GM23338 (cell line): ENCODE data around the gene MAP3K5. TPM values are rescaled to one million over a fixed set of nuclear protein-coding genes. Genes with fewer than 3 reads are reported as not detected.

Experiments used
- ATAC-seq: fragments of 200-7000 bp; cut with Tn5 transposase; 3 replicates; pipeline ENCODE4 v1.9.1; 2020
- DNase-seq: peaks from one replicate; pipeline ENCODE4 v3.0.0-alpha.2; 2015; ENCODE audit warnings: low spot score
- H2AFZ ChIP-seq: fragments of 200-600 bp; sonication (generic); 2 replicates; pipeline ENCODE4 v1.8.0; 2016; ENCODE audit warnings: antibody characterized with exemption, mild to moderate bottlenecking, moderate library complexity
- H3F3A ChIP-seq: fragments of 200-600 bp; sonication (generic); replicated peaks from 2 replicates; pipeline ENCODE4 v1.8.0; 2017; ENCODE audit warnings: antibody characterized with exemption, mixed run types, low read depth
- H3K27ac ChIP-seq: fragments of 200-600 bp; sonication (generic); 2 replicates; pipeline ENCODE4 v1.6.1; 2016; ENCODE audit warnings: low read depth
- H3K27me3 ChIP-seq: fragments of 200-600 bp; sonication (generic); 2 replicates; pipeline ENCODE4 v1.8.0; 2016; ENCODE audit warnings: mild to moderate bottlenecking, mixed run types, moderate library complexity; ENCODE audit not compliant: insufficient read depth
- H3K36me3 ChIP-seq: fragments of 200-600 bp; sonication (generic); 2 replicates; pipeline ENCODE4 v1.8.0; 2016; ENCODE audit warnings: mild to moderate bottlenecking; ENCODE audit not compliant: insufficient read depth
- H3K4me1 ChIP-seq: fragments of 200-600 bp; sonication (generic); 2 replicates; pipeline ENCODE4 v1.8.0; 2016; ENCODE audit warnings: mild to moderate bottlenecking, moderate library complexity; ENCODE audit not compliant: insufficient read depth
- H3K4me2 ChIP-seq: fragments of 200-600 bp; sonication (generic); 2 replicates; pipeline ENCODE4 v1.7.1; 2017; ENCODE audit warnings: mixed run types
- H3K4me3 ChIP-seq: fragments of 200-600 bp; sonication (generic); 2 replicates; pipeline ENCODE4 v1.6.1; 2016; ENCODE audit warnings: mixed run types
- H3K79me2 ChIP-seq: fragments of 200-600 bp; sonication (generic); replicated peaks from 2 replicates; pipeline ENCODE4 v1.8.0; 2017; ENCODE audit warnings: mild to moderate bottlenecking; ENCODE audit not compliant: insufficient read depth
- H3K9me2 ChIP-seq: fragments of 200-600 bp; sonication (generic); 2 replicates; pipeline ENCODE4 v1.8.0; 2017; ENCODE audit not compliant: insufficient read depth
- H4K20me1 ChIP-seq: fragments of 200-600 bp; sonication (generic); replicated peaks from 2 replicates; pipeline ENCODE4 v1.8.0; 2017; ENCODE audit warnings: mild to moderate bottlenecking; ENCODE audit not compliant: insufficient read depth
- H3K27ac Mint-ChIP-seq: 2 replicates; pipeline ENCODE4 v1.8.0; 2020; ENCODE audit warnings: inconsistent platforms, mild to moderate bottlenecking, moderate library complexity, mixed read lengths
- H3K27me3 Mint-ChIP-seq: 3 replicates; pipeline ENCODE4 v1.8.0; 2022; ENCODE audit warnings: low read depth, mild to moderate bottlenecking, moderate library complexity, mixed read lengths, inconsistent platforms; ENCODE audit not compliant: insufficient read depth, poor library complexity
- H3K36me3 Mint-ChIP-seq: 3 replicates; pipeline ENCODE4 v1.8.0; 2021; ENCODE audit warnings: low read depth, mild to moderate bottlenecking, inconsistent platforms, moderate library complexity, mixed read lengths
- H3K4me1 Mint-ChIP-seq: 3 replicates; pipeline ENCODE4 v1.8.0; 2020; ENCODE audit warnings: mild to moderate bottlenecking, inconsistent platforms, mixed read lengths
- H3K4me3 Mint-ChIP-seq: 3 replicates; pipeline ENCODE4 v1.8.0; 2021; ENCODE audit warnings: moderate library complexity, mild to moderate bottlenecking, inconsistent platforms, mixed read lengths
- H3K9me3 Mint-ChIP-seq: 3 replicates; pipeline ENCODE4 v1.8.0; 2020; ENCODE audit warnings: moderate library complexity, mild to moderate bottlenecking, inconsistent platforms, mixed read lengths
- CREB1 ChIP-seq: fragments of 250-450 bp; sonication (Bioruptor Pico); IDR thresholded peaks from 2 replicates; pipeline ENCODE4 v1.5.0; 2020; ENCODE audit warnings: low read depth, mild to moderate bottlenecking, moderate library complexity
- ETS1 ChIP-seq: IDR thresholded peaks from 2 replicates; pipeline ENCODE4 v1.6.1; 2016; ENCODE audit warnings: antibody characterized with exemption
- EZH2 ChIP-seq: fragments of 200-600 bp; sonication (generic); IDR thresholded peaks from one replicate; pipeline ENCODE4 v1.8.0; 2017; ENCODE audit warnings: antibody characterized with exemption, mild to moderate bottlenecking, low read depth; ENCODE audit not compliant: unreplicated experiment
- EZH2phosphoT487 ChIP-seq: fragments of 200-600 bp; sonication (generic); IDR thresholded peaks from one replicate; pipeline ENCODE4 v1.8.1; 2018; ENCODE audit warnings: antibody characterized with exemption; ENCODE audit not compliant: unreplicated experiment
- JUNB ChIP-seq: IDR thresholded peaks from one replicate; pipeline ENCODE4 v1.6.1; 2016; ENCODE audit warnings: antibody characterized with exemption; ENCODE audit not compliant: unreplicated experiment
- NANOG ChIP-seq: IDR thresholded peaks from 2 replicates; pipeline ENCODE4 v1.6.1; 2016; ENCODE audit warnings: antibody characterized with exemption, borderline replicate concordance
- POLR2AphosphoS5 ChIP-seq: IDR thresholded peaks from 2 replicates; pipeline ENCODE4 v1.6.1; 2016; ENCODE audit warnings: antibody characterized with exemption, low read depth
- STAT1 ChIP-seq: IDR thresholded peaks from one replicate; pipeline ENCODE4 v1.6.1; 2016; ENCODE audit warnings: antibody characterized with exemption; ENCODE audit not compliant: unreplicated experiment
- ZNF331 ChIP-seq: fragments of 250-450 bp; sonication (Bioruptor Pico); IDR thresholded peaks from 2 replicates; pipeline ENCODE4 v1.5.0; 2020; ENCODE audit warnings: low read depth, mild to moderate bottlenecking, moderate library complexity
- polyA plus RNA-seq: library from polyadenylated mRNA; unstranded; fragments of >200 nt; fragmentation: Nextera tagmentation; extraction: Ambion mirVana; gene quantifications from 2 replicates; pipeline ENCODE4 v1.2.1, GENCODE V29; 2016
- total RNA-seq: library from RNA; depleted of rRNA; stranded (reverse); fragments of >200 nt; shearing (Covaris generic); gene quantifications from 2 replicates; pipeline ENCODE4 v1.2.3, GENCODE V29; 2014
- TF ChIP-seq, protein P1 (sequence below): IDR thresholded peaks from one replicate; pipeline ENCODE4 v1.6.1; 2018; ENCODE audit warnings: antibody characterized with exemption; ENCODE audit not compliant: unreplicated experiment
- TF ChIP-seq, protein P2 (sequence below), 2 experiments: fragments of 200-600 bp in 1 of 2; sonication (generic) in 1 of 2; conservative IDR thresholded peaks; 2 replicates each; pipeline versions ENCODE4 v1.5.1 to v1.6.1; 2016 to 2017; ENCODE audit warnings: antibody characterized with exemption in 2 of 2, low read depth in 2 of 2, mild to moderate bottlenecking in 2 of 2, moderate library complexity in 1 of 2

The MAP3K5 gene
- total and polyA plus RNA-seq, 2 experiments from 2014 or later, result 0.76 to 2.8 TPM

- H3K9me2 ChIP-seq, result no peaks in the 10 kb centered on the region
- H4K20me1 ChIP-seq, result no peaks in the 10 kb centered on the region
- Mint-ChIP-seq H3K27ac (no peak overlapping the region), H3K36me3 (no peaks in the 10 kb centered on the region), H3K4me1 (peaks cover 11% of the 10 kb centered on the region), H3K4me3 (no peak overlapping the region), H3K27me3 (no peaks in the 10 kb centered on the region), H3K9me3 (0 out of 3 replicates have a peak, but pooled peaks cover 4% of the 10 kb centered on the region)
- H3K4me2 ChIP-seq, result no peak overlapping the region
- no peak for ATAC-seq
- no peak for DNase-seq
- no peak overlapping the region for H3K4me3 ChIP-seq
- no peaks in the 10 kb centered on the region for H3K27me3 ChIP-seq
- H3K27ac ChIP-seq, result no peak overlapping the region
- TF ChIP-seq POLR2AphosphoS5 (no peak), CREB1 (CRISPR knock-in tag) (no peak), STAT1 (no peak), EZH2 (no peak), ETS1 (no peak)
- H3K4me1 ChIP-seq, result peaks cover 9% of the 10 kb centered on the region; the same call in 1 of the 2 replicates
- H2AFZ ChIP-seq, result no peak overlapping the region
- no peaks in the 10 kb centered on the region for H3K79me2 ChIP-seq
- H3K36me3 ChIP-seq, result no peaks in the 10 kb centered on the region
- H3F3A ChIP-seq, result no peaks in the 10 kb centered on the region
Observed at GRCh38 chr6:136718476-136718875, 73.8 kb downstream of the MAP3K5 start.

- Histone ChIP-seq H3K4me1 (peaks cover 9% of the 10 kb centered on the region; the same call in 1 of the 2 replicates), H3K27ac (no peak overlapping the region), H3K79me2 (no peaks in the 10 kb centered on the region), H3K4me2 (no peak overlapping the region), H2AFZ (no peak overlapping the region), H3K27me3 (no peaks in the 10 kb centered on the region), H4K20me1 (no peaks in the 10 kb centered on the region), H3K9me2 (no peaks in the 10 kb centered on the region), H3F3A (no peaks in the 10 kb centered on the region), H3K4me3 (no peak overlapping the region), H3K36me3 (no peaks in the 10 kb centered on the region)
- H3K4me3 Mint-ChIP-seq, result no peak overlapping the region
- no peak for TF ChIP-seq ZNF331 (CRISPR knock-in tag)
- TF ChIP-seq EZH2phosphoT487, result no peak
- TF ChIP-seq EZH2, result no peak
- TF ChIP-seq JUNB, result no peak
- TF ChIP-seq POLR2AphosphoS5, result no peak
- TF ChIP-seq, protein P1, sequence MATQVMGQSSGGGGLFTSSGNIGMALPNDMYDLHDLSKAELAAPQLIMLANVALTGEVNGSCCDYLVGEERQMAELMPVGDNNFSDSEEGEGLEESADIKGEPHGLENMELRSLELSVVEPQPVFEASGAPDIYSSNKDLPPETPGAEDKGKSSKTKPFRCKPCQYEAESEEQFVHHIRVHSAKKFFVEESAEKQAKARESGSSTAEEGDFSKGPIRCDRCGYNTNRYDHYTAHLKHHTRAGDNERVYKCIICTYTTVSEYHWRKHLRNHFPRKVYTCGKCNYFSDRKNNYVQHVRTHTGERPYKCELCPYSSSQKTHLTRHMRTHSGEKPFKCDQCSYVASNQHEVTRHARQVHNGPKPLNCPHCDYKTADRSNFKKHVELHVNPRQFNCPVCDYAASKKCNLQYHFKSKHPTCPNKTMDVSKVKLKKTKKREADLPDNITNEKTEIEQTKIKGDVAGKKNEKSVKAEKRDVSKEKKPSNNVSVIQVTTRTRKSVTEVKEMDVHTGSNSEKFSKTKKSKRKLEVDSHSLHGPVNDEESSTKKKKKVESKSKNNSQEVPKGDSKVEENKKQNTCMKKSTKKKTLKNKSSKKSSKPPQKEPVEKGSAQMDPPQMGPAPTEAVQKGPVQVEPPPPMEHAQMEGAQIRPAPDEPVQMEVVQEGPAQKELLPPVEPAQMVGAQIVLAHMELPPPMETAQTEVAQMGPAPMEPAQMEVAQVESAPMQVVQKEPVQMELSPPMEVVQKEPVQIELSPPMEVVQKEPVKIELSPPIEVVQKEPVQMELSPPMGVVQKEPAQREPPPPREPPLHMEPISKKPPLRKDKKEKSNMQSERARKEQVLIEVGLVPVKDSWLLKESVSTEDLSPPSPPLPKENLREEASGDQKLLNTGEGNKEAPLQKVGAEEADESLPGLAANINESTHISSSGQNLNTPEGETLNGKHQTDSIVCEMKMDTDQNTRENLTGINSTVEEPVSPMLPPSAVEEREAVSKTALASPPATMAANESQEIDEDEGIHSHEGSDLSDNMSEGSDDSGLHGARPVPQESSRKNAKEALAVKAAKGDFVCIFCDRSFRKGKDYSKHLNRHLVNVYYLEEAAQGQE, result no peak
- no peak for TF ChIP-seq NANOG
- no peak for TF ChIP-seq ETS1
- TF ChIP-seq CREB1 (CRISPR knock-in tag), result no peak
- TF ChIP-seq, protein P2, sequence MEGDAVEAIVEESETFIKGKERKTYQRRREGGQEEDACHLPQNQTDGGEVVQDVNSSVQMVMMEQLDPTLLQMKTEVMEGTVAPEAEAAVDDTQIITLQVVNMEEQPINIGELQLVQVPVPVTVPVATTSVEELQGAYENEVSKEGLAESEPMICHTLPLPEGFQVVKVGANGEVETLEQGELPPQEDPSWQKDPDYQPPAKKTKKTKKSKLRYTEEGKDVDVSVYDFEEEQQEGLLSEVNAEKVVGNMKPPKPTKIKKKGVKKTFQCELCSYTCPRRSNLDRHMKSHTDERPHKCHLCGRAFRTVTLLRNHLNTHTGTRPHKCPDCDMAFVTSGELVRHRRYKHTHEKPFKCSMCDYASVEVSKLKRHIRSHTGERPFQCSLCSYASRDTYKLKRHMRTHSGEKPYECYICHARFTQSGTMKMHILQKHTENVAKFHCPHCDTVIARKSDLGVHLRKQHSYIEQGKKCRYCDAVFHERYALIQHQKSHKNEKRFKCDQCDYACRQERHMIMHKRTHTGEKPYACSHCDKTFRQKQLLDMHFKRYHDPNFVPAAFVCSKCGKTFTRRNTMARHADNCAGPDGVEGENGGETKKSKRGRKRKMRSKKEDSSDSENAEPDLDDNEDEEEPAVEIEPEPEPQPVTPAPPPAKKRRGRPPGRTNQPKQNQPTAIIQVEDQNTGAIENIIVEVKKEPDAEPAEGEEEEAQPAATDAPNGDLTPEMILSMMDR (conservative IDR thresholded peaks at IDR 0.05; ENCODE audit: low read depth in 2 of 2), result no peak
- H3K4me1 Mint-ChIP-seq, result peaks cover 11% of the 10 kb centered on the region
- no peak for ATAC-seq
- no peaks in the 10 kb centered on the region for H3K27me3 Mint-ChIP-seq
- no peaks in the 10 kb centered on the region for H3K36me3 Mint-ChIP-seq
- H3K9me3 Mint-ChIP-seq, result 0 out of 3 replicates have a peak, but pooled peaks cover 4% of the 10 kb centered on the region
- no peak overlapping the region for H3K27ac Mint-ChIP-seq
- DNase-seq, result no peak
Observed at GRCh38 chr6:136717716-136717990, 74.6 kb downstream of the MAP3K5 start.
